ENCODE measurements around the gene PSD. TPM values are rescaled to one million over a fixed set of nuclear protein-coding genes. Genes with fewer than 3 reads are reported as not detected.
A peak's percentile ranks its signal among the peaks of the same experiment; 100 is the strongest.
"Not testable (repeated sequence)": the region's sequence is repeated elsewhere in the genome, so short reads cannot be mapped to it uniquely, and the experiment has no call there.

The PSD gene
- total RNA-seq, 1 donor: 0.18 TPM

DNA sequence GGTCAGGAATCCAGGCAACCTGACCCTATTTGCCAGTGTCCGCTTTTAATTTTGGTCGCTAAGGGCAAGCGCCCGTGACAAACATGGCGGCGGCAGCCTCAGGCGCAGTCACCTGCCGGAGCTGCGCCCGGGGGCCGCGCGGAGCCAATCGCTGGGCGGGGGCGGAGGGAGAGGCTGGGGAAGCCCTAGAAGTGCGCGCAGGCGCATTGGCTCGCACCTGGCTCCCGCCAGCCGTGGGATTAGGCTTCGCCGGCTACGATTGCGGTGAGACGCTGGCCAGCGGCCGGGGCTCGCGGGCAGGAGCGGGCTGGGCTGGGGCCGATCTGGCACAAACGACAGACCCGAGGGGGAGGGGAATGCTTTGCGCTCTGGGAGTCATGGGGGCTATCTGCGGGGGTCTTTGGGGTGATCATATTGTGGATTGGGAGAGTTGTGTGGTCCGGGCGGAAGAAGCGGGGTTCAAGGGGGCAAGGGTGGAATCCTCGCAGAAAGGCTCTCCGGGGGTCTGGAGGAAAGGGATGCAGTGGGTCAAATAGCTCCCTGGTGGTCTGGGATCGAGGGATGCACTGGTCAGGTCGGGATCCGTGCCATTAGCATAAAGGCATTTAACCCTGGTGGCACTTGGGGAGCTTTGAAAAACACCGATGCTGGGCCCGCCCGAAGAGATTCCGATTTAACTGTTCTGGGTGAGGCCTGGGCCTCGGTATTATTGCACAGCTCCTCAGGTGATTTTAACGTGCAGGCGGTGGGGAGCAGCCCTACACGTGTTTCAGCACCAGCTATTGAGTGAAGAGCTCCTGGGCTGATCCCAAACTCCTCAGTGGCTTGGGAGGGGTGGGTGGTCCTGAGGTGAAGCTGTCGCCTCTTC lies 42.8 kb upstream of the PSD start:
- TF ChIP-seq, protein P1, sequence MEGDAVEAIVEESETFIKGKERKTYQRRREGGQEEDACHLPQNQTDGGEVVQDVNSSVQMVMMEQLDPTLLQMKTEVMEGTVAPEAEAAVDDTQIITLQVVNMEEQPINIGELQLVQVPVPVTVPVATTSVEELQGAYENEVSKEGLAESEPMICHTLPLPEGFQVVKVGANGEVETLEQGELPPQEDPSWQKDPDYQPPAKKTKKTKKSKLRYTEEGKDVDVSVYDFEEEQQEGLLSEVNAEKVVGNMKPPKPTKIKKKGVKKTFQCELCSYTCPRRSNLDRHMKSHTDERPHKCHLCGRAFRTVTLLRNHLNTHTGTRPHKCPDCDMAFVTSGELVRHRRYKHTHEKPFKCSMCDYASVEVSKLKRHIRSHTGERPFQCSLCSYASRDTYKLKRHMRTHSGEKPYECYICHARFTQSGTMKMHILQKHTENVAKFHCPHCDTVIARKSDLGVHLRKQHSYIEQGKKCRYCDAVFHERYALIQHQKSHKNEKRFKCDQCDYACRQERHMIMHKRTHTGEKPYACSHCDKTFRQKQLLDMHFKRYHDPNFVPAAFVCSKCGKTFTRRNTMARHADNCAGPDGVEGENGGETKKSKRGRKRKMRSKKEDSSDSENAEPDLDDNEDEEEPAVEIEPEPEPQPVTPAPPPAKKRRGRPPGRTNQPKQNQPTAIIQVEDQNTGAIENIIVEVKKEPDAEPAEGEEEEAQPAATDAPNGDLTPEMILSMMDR (IDR thresholded peaks at IDR 0.05; ENCODE audit: insufficient read depth, low read length): no peak
- peak; percentile 66 for DNase-seq (ENCODE audit: low read depth)
- H3K4me3 ChIP-seq (ENCODE audit: low read depth, low read length): peak overlapping the region; percentile 66

GRCh38 chr10:102460836-102461186 lies 42.2 kb upstream of the PSD start:
- DNase-seq (ENCODE audit: low read depth): no peak
- H3K4me3 ChIP-seq (ENCODE audit: low read depth, low read length): peak overlapping the region; percentile 66
- TF ChIP-seq, protein P1 (IDR thresholded peaks at IDR 0.05; ENCODE audit: insufficient read depth, low read length): no peak

DNA sequence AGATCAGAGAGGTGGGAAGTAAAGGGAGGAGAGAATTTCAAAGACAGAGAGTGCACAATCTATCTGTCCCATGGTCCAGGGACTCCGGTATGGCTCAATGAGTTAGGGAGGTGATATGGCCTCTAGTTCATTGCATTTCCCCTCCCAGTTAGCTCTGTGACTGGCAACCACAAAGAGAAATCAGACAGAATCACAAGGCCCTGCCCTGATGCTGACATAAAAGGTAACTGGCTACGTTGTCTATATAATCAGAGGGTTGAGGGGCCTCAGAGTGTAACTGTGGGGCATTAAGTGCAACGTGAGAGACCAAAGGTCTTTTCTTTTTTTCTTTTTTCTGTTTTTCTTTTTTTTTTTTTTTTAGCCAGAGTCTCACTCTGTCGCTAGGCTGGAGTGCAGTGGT lies 40.1 kb upstream of the PSD start:
- TF ChIP-seq, protein P1 (IDR thresholded peaks at IDR 0.05; ENCODE audit: insufficient read depth, low read length): no peak
- no peak overlapping the region for H3K4me3 ChIP-seq (ENCODE audit: low read depth, low read length)
- DNase-seq (ENCODE audit: low read depth): no peak

- H3K4me3 ChIP-seq (ENCODE audit: low read depth, low read length): no peak overlapping the region
- TF ChIP-seq, protein P1 (IDR thresholded peaks at IDR 0.05; ENCODE audit: insufficient read depth, low read length): no peak
- no peak for DNase-seq (ENCODE audit: low read depth)
Observed at GRCh38 chr10:102457591-102458150, 39.1 kb upstream of the PSD start.

DNA sequence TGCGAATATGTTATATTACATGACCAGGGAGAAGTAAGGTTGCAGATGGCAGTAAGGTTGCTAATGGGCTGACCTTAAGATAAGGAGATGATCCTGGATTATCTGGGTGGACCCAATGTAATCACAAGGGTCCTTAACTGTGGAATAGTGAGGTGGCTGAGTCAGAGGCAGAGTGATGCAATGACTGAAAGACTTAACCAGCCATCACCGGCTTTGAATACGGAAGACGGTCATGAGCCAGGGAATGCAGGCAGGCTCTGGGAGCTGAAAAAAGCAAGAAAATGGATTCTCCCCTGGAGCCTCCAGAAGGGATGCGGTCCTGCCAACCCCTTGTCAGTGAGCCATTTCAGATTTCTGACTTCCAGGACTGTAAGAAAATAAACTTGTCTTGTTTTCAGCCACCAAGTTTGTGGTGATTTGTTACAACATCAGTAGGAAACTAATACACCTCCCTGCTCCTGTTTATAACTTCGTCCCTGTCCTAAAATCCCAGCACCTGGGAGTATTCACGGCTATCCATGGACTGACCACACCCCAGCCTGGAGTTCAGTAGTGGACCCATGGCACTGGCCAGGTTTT lies 37.4 kb upstream of the PSD start:
- H3K4me3 ChIP-seq (ENCODE audit: low read depth, low read length): no peak overlapping the region
- DNase-seq (ENCODE audit: low read depth): peak; percentile 94
- TF ChIP-seq, protein P1 (IDR thresholded peaks at IDR 0.05; ENCODE audit: insufficient read depth, low read length): no peak

GRCh38 chr10:102454662-102455487 lies 36.3 kb upstream of the PSD start:
- H3K4me3 ChIP-seq (ENCODE audit: low read depth, low read length); DNase-seq (ENCODE audit: low read depth): not testable (repeated sequence)
